NCI-H2081 treated with DMSO at 0.1 percent for 48 hours (cell line): ENCODE data around the gene FATE1.
"Not testable (repeated sequence)": the region's sequence is repeated elsewhere in the genome, so short reads cannot be mapped to it uniquely, and the experiment has no call there.

ENCODE experiments used
- DNase-seq: peaks from one replicate; lab custom pipeline; 2025; lab: John Stamatoyannopoulos, UW

FATE1 gene

DNA sequence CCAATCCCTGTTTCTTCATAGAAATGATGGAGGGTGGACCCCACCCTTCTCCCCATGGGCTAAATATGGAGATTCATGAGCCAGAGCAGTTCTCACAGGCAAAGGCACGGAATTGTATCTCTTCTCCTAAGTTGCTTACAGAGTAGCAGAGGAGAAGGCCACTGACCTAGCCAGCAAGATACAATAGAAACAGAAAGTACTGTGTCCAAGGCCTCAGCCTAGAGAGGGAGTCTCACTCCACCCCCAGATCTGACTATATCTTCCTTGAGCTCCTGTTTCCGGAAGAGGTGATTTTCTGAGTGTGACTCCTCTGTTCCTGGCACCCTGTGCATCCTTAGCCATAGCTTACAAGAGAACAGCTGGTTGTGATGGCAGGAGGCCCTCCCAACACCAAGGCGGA is at the start of gene FATE1:
FATE1 (plus strand) TSS at position 284 of the 400 bp plus-strand sequence; CDS start at position 369, 85 bp downstream.
- DNase-seq = no peak

GRCh38 chrX:151675121-151675746 is 40.6 kb upstream of the FATE1 start:
- no peak for DNase-seq

DNA sequence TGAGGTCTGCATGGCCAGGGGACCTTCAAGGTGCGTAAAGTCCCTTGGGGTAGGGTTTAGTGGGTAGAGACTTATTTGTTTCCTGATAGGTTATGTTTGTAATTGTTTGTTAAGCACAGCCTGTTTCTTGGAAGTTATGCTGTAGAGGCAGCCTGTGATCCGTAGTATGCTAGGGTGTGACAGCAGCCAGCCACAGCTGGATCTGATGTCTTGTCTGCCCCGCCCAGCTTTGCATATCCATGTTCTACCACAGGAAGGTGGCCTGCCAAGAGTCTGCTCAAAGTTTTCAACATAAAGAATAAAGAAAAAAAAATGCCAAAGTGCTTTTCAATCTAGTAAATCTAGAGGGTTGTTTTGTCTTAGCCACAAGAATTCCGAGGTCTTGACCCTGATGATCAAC is 39.6 kb upstream of the FATE1 start:
- no peak for DNase-seq

DNA sequence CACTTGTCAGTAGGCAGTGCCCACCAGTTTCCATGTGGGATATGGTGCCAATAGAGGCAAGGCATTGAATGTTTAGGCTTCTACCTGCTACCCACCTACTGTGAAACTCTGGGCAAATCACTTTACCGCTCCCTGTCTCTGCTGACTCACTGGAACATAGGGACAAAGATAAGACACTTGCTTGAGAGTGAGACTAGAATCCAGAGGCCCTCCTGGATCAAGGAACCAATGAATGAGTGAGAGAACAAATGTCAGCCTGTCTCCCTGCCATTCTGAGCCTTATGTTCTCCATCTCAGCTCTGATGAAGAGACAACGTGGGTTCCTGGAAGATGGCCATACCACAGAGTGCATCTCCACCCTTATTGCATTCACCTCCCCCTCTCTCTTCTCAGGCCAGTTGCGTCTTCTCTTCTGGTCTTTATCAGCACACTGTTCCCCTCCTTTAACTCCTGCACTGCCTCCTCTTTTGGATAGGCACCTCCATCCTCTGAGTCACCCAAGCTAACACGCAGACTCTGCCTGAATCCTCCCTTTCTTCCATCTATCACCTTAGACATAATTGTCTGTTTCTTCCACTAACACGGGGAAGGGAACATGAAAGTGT is 35.9 kb upstream of the FATE1 start:
- DNase-seq = no peak

GRCh38 chrX:151680805-151681204 is 35.0 kb upstream of the FATE1 start:
- no peak for DNase-seq

DNA sequence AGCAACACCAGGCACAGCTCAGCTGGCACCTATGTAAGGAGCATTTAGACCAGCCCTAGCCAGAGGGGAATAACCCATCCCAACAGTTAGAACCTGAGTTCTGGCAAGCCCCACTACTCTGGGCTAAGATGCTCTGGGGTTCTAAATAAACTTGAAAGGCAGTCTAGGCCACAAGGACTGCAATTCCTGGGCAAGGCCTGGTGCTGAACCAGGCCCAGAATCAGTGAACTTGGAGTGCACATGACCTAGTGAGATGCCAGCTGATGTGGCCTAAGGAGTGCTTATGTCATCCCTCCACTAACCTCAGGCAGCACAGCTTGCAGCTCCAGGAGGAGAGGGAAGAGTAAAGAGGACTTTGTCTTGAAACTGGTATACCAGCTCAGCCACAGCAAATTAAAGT is 28.2 kb upstream of the FATE1 start:
- DNase-seq = no peak

DNA sequence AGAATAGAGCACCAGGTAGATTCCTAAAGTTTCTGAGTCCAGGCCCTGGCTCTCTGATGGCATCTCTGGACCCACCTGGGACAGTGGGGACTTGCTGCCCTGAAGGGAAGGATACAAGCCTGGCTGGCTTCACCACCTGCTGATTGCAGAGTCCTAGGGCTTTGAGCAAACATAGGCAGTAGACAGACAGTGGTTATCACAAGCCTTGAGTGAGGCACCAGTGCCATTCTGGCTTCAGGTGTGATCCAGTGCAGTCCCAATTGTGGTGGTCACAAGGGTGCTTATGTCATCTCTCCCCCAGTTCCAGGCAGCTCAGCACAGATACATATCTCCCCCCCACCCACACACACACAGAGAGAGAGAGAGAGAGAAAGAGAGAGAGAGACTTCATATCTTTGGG is 27.1 kb upstream of the FATE1 start:
- DNase-seq = no peak

DNA sequence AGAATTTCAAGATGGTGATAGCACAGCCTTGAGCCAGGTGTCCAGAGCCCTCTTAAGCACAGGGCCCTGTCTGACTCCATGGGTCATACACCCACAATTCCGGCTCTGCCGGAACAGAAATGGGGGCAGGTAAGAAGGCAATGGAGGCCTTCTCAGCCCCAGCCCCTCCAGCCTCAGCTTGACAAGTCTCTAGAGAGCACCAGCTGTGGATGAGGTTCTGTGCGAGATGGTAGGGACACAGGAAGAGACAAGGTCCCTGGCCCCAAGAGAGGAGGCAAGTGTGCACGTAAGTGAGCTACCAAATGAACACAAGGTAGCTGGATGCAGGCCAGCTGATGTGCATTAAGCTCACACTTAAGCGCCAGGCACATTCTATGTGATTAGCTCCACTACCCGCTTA is 23.0 kb upstream of the FATE1 start:
- no peak for DNase-seq

DNA sequence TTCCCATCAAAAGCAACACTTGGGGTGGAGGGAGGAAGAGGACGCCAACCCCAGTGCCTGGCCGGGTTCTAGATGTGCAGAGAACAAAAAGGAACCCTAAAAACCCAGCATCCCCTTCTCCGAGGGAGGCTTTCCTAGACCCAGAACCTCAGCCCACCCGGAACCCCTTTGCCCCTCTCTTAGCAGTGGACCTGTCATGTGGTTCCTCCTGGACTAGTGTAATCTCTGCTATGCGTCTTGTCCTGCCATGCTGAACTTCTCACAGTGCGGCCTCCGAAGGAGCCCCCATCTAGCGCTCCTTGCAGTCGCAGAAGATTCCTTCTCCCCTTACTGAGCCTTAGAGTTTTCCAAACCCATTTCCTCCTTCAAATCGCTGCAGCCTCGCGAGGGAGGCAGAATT is 21.7 kb upstream of the FATE1 start:
- no peak for DNase-seq

GRCh38 chrX:151694661-151695582 is 20.9 kb upstream of the FATE1 start, which contains the start of gene PRRG3:
PRRG3 (plus strand) TSS chrX:151695458; CDS start chrX:151698815, 3,357 bp downstream.
- DNase-seq = no peak

- DNase-seq = no peak
These were observed 20.1 kb upstream of the FATE1 start for GRCh38 chrX:151695583-151696340.

- DNase-seq = not testable (repeated sequence)
These were observed 18.8 kb upstream of the FATE1 start for GRCh38 chrX:151697082-151697481.

DNA sequence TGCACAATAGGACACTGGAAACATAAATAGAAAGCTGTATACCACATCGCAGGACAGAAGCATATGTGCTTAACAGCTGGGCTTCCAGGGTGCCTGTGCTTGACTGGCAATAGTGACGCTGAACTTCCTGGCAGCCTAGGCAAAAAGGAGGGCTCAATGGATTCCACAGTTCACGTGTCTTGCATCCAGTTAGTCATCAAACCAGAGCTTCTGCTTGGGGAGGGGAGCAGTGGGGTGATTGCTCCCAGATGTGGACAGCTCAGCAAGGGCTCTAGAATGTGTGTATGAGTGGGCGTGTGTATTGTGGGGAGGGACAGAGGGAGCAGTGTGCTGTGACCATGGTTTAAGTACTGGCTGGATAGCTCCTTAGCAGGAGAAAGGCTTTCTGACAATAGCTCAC is 18.3 kb upstream of the FATE1 start:
- DNase-seq = no peak

DNA sequence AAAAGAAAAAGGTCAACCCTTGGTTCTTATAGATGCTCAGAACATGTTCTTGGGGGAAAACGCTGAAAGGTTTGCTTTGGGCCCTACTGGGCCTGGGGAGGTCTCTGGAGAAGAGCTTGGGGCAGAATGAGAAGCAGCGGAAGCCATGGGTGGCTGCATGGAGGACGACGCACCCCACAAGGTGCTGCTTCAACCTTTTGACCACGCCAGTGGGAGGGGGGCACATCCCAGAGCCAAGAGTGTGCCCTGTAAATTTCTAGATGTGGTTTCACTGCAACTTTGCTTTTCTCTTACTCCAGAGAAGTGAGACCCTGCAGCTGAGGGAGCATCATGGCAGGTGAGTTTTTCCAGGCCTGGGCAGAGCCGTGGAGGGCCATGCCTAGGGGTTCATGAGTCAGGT is 17.4 kb upstream of the FATE1 start:
- no peak for DNase-seq

DNA sequence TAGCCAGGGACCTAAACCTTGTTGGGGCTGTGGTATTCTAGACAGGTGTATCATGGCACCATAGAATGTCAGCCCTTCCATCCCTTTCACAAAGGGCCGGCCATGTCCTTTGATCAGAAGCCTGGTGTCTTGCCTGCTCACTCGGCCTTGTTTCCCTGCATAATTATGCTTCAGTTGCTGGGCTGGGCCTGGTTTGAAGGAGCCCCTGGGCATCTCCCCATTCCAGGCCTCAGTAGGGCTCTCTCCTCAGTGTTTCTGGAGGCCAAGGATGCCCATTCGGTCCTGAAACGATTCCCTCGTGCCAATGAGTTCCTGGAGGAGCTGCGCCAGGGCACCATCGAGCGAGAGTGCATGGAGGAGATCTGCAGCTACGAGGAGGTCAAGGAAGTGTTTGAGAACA is 16.1 kb upstream of the FATE1 start:
- no peak for DNase-seq

DNA sequence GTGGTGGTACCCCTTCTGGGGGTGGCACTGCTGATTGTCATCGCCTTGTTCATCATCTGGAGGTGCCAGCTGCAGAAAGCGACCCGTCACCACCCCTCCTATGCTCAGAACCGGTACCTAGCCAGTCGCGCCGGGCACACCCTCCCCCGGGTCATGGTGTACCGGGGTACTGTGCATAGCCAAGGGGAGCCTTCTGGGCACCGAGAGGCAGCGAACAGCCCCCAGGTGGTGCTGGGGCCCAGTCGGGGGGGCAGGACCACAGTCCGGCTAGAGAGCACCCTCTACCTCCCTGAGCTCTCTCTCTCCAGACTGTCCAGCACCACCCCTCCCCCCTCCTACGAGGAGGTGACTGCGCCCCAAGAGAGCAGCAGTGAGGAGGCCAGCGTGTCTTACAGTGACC is 15.3 kb upstream of the FATE1 start:
- no peak for DNase-seq

DNA sequence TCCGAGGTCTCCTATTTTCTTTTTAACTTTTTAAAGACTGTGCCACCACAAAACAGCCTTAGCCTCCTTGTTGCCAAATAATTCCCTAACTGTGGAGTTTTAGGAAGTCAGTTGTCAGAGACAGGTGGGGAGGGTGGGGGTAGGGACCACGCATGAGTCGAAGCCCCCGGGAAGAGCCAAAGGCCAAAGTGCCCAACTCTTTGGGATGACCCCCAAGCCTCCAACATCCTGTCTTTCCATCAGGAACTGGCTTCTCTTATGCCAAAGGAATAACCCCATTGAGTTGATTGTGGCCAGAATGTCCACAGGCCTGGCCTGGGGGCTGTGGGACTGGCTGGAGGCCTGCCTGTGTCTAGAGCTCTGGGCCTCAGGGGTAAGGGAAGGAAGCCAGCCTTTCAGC is 14.8 kb upstream of the FATE1 start:
- no peak for DNase-seq

GRCh38 chrX:151701531-151701930 is 14.3 kb upstream of the FATE1 start:
- DNase-seq = no peak

GRCh38 chrX:151702026-151702714 is 13.7 kb upstream of the FATE1 start:
- DNase-seq = no peak

DNA sequence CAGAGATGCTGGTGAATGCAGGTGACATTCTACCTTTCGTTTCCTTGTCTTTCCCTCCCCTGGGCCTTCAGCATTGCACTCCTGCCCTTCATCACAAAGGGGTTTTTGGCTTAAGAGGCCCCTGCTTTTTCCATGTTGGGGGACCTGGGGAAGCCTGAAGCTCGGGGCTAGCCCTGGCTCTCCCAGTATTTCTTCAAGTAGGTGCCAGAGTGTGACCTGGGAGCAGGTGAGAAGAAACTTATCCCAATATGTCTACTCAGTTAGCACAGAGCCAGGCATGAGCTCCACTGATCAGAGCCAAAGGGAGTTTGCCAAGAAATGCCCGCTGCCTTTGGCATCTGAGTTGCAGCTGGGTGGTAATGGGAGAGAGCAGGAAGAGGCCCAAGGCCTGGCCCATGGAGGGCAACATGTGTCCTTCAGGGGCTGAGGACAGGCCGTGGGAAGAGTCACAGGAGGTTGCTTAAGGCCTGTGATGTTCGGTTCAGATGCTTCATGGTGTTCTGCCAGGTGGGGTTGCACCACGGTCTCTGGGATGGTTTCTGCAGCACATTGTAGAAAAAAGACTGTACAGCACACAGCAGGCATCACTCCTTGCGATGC is 13.0 kb upstream of the FATE1 start:
- DNase-seq = no peak

DNA sequence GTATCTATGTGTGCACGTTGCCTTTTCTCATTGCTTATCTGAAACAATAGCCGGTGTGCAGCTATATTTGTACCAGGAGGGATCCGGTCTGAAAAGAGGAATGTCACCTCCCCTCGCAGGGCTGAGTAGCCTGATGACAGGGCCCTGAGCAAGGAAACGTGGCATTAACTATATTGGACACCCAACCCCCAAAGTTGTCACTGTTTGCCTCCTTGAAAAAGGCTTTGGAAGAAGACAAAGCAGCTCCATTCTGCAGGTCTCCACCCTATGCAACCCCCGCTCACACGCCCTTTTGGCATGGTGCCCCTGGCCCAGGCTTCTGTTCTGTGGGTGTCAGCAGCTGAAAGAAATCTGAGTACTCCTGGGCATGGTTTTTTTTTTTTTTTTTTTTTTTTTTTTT is 12.3 kb upstream of the FATE1 start:
- DNase-seq = no peak
